ENCODE data around the gene RAD9A. TPM values are rescaled to one million over a fixed set of nuclear protein-coding genes. Genes with fewer than 3 reads are reported as not detected.

RAD9A gene
- total and polyA plus RNA-seq, 4 donors = 8.8 to 56.2 (median 19.8) TPM

DNA sequence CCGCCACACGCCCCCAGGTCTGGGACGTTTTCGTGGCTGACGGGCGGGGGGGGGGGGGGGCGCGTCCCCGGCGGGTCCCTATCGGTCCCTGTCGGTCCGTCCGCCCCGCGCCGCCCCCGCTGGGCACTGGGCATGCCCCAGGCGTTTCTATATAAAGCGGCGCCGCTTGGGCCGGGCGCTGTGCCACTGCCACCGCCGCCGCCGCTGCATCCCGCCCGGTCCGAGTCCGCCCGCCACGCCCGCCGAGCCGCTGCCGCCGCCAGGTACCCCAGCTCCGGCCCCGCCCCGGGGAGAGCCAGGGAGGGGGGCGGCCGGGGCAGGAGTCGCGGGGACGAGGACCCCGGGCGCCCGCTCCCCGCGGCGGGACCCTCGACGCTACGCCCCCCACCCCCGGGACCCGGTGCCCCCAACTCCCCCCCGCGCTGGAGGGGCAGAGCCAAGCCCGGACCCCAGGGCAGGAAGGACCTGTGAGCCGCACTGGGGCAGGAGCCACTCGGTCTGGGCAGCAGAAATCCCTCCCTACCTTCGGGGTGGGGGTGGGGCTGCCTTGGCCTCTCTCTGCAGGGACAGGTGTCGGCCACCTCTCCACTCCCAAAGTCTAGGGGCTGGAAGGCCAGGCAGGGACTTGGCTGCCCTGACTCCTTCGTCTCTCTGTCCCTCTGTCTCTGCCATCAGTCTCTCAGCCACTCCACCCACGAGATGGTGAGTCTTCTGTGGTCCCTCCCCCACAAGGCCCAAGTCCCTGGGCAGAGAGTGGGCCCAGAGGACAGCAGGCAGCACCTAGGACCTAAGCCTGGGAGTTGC is 23.9 kb downstream of the RAD9A start, which contains the start of gene CARNS1:
Gene CARNS1, plus strand, starts transcription at position 178 of the 804 bp plus-strand sequence. Its CDS starts 522 bp downstream, at position 700.
- H3K27me3 ChIP-seq (ENCODE audit: control insufficient read depth in 1 of 2, insufficient read depth in 2 of 2, low read length in 1 of 2) = no peaks in the 10 kb centered on the region
- H3K4me1 ChIP-seq (ENCODE audit: control insufficient read depth in 1 of 2, insufficient read depth in 2 of 2, low read length in 2 of 2) = no peaks in the 10 kb centered on the region
- no peaks in the 10 kb centered on the region for H3K9me3 ChIP-seq (ENCODE audit: control insufficient read depth, low read length)
- DNase-seq = no peak
- H3K36me3 ChIP-seq (ENCODE audit: control insufficient read depth in 1 of 2, insufficient read depth in 2 of 2, low read length in 1 of 2) = no peaks in the 10 kb centered on the region
- intact Hi-C loops (cut with DNase I) = no loop called here
- peak within 1 kb of the TSS in 1 of 2 donors; percentile 54 for H3K27ac ChIP-seq (ENCODE audit: low read depth in 1 of 2, low read length in 2 of 2)
- peak within 1 kb of the TSS; percentile 15 to 50 for H3K4me3 ChIP-seq (ENCODE audit: low read length in 2 of 2)
- ATAC-seq (ENCODE audit: low FRiP score) = no peak
- 2 to 3% methylated on average over 49 to 67 of the region's 67 CpGs for whole genome bisulfite sequencing, 2 donors

DNA sequence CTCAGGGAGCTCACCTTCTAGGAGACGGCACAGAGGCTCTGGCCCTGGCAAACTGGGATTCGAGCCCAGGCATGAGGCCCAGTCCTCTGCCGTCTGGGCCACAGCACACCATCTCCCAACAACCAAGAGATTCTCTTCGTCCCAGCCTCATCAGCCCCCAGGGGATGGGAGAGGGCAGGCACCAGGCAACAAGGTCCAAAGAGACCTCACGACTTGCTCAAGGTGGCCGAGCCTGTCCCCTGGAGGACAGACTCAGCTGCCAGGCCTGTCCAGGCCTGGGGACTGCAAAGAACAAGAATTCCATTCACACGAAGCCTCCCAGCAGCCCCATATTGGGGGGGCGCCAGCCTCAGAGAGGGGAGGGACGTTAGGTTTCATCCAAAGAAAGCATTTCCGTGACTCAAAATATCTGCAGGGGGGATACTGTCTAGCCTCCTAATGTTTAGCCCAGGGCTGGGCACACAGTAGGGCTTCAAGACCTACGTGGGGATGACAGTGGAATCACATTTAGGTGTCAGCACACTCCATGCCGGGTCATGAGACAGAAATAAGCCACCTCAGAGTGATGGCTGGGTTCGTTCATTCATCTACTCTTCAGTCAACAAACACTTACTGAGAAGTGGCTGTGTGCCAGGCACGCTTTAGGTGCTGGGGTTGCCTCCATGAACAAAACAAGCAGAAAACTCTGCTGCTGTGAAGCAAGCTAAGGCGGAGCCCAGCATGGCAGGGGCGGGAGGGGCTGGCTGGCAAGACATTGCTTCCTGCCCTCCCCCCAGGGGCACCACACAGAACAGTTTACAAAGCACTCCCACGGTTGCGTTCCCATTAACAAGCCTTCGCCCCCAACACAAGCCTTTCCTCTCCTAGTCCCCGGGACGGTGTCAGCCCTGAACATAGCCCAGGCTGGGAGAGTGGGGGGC is 24.9 kb downstream of the RAD9A start:
- Histone ChIP-seq H3K27me3 (ENCODE audit: control insufficient read depth in 1 of 2, insufficient read depth in 2 of 2, low read length in 1 of 2) (no peaks in the 10 kb centered on the region), H3K4me1 (ENCODE audit: control insufficient read depth in 1 of 2, insufficient read depth in 2 of 2, low read length in 2 of 2) (no peaks in the 10 kb centered on the region), H3K9me3 (ENCODE audit: control insufficient read depth, low read length) (no peaks in the 10 kb centered on the region), H3K36me3 (ENCODE audit: control insufficient read depth in 1 of 2, insufficient read depth in 2 of 2, low read length in 1 of 2) (no peaks in the 10 kb centered on the region), H3K4me3 (ENCODE audit: low read length in 2 of 2) (no peak overlapping the region), H3K27ac (ENCODE audit: low read depth in 1 of 2, low read length in 2 of 2) (peak overlapping the region in 1 of 2 donors; percentile 54)
- intact Hi-C loops (cut with DNase I) = no loop called here
- no peak for DNase-seq
- WGBS, 2 donors = 11 to 22% methylated on average over 19 to 21 of the region's 21 CpGs
- ATAC-seq (ENCODE audit: low FRiP score) = no peak

DNA sequence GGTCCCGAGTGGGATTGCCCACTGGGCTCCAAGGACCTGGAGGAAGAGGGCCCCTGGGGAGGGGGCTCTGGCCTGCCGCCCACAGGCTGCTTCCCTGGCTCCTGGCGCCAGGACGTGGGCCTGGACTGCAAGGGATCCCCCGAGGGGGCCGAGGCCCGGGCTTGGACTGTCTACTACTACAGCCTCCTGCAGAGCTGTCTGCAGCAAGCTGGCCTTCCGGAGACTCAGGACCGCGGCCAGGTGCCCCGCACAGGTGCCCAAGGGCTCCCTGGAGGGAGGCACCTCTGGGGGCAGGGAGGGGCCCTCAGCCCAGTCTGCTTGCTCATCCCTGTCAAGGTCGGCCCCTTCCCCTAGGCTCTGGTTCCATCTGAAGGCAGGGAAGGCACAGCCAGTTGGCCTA is 25.6 kb downstream of the RAD9A start:
- intact Hi-C loops (cut with DNase I) = no loop called here
- Histone ChIP-seq H3K9me3 (ENCODE audit: control insufficient read depth, low read length) (no peaks in the 10 kb centered on the region), H3K27me3 (ENCODE audit: control insufficient read depth in 1 of 2, insufficient read depth in 2 of 2, low read length in 1 of 2) (no peaks in the 10 kb centered on the region), H3K4me1 (ENCODE audit: control insufficient read depth in 1 of 2, insufficient read depth in 2 of 2, low read length in 2 of 2) (no peaks in the 10 kb centered on the region), H3K36me3 (ENCODE audit: control insufficient read depth in 1 of 2, insufficient read depth in 2 of 2, low read length in 1 of 2) (no peaks in the 10 kb centered on the region), H3K4me3 (ENCODE audit: low read length in 2 of 2) (no peak overlapping the region), H3K27ac (ENCODE audit: low read depth in 1 of 2, low read length in 2 of 2) (peak overlapping the region in 1 of 2 donors; percentile 54)
- WGBS, 2 donors = 84 to 85% methylated on average over 12 of the region's 12 CpGs
- ATAC-seq (ENCODE audit: low FRiP score) = no peak
- DNase-seq = no peak

DNA sequence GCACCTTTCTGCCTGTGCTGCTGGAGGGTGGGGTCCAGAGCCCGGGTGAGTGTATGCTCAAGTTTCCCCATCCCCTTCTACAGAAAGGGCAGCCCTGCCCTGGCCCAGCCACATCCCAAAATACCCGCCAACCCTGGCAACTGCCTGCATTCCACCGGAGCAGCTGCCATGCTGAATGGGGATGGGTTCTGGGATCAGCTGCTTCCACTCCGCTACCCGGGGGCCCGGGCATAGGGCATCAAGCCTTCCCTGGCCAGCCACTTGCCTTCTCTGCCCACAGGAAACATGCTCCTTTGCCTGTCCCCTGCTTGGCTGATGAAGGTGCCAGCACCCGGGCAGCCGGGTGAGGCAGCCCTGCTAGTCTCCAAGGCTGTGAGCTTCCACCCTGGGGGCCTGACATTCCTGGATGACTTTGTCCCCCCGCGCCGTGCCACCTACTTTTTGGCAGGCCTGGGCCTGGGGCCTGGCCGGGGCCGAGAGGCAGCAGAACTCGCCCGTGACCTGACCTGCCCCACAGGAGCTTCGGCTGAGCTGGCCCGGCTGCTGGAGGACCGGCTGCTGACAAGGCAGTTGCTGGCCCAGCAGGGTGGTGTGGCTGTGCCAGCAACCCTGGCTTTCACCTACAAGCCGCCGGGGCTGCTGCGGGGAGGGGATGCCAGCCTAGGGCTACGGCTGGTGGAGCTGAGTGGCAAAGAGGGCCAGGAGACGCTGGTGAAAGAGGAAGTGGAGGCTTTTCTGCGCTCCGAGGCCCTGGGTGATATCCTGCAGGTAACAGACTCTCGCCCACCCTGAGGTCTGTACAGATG is 26.9 kb downstream of the RAD9A start:
- Histone ChIP-seq H3K4me3 (ENCODE audit: low read length in 2 of 2) (no peak overlapping the region), H3K4me1 (ENCODE audit: control insufficient read depth in 1 of 2, insufficient read depth in 2 of 2, low read length in 2 of 2) (no peaks in the 10 kb centered on the region), H3K9me3 (ENCODE audit: control insufficient read depth, low read length) (no peaks in the 10 kb centered on the region), H3K36me3 (ENCODE audit: control insufficient read depth in 1 of 2, insufficient read depth in 2 of 2, low read length in 1 of 2) (no peaks in the 10 kb centered on the region), H3K27me3 (ENCODE audit: control insufficient read depth in 1 of 2, insufficient read depth in 2 of 2, low read length in 1 of 2) (no peaks in the 10 kb centered on the region), H3K27ac (ENCODE audit: low read depth in 1 of 2, low read length in 2 of 2) (peak overlapping the region in 1 of 2 donors; percentile 54)
- DNase-seq = no peak
- 8 to 18% methylated on average over 26 of the region's 26 CpGs for WGBS, 2 donors
- ATAC-seq (ENCODE audit: low FRiP score) = no peak
- intact Hi-C loops (cut with DNase I) = no loop called here

DNA sequence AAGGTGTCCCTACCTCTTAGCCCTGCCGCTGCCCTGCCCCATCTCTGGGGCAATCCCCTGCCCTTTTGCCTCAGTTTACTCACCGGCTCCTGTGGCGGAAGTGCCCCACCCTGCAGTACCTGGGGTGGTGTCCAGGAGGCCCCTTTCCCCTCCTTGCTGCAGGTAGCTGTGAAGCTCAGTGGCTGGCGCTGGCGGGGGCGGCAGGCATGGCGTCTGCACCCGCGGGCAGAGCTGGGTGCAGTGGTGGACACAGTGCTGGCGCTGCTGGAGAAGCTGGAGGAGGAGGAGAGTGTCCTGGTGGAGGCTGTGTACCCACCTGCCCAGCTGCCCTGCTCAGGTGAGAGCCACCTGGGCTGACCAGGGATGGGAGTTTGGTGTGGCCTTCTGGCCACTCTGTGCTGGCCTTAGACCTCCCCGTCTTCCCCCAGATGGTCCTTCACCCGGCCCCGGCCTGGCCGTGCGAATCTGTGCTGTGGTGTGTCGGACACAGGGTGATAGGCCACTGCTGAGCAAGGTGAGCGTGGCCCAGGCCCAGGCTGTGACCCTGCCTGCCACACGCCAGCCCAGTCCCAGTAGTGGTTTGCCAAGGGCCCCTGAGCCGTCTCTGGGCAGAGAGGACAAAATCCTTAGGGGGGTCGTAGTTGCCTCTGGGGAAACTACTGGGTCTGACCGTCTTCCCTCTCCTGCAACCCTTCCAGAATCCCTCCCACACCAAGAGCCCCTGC is 27.7 kb downstream of the RAD9A start:
- peak overlapping the region in 1 of 2 donors; percentile 86 for H3K27ac ChIP-seq (ENCODE audit: low read depth in 1 of 2, low read length in 2 of 2)
- H3K4me3 ChIP-seq (ENCODE audit: low read length in 2 of 2) = no peak overlapping the region
- 93 to 95% methylated on average over 20 to 21 of the region's 21 CpGs for WGBS, 2 donors
- H3K36me3 ChIP-seq (ENCODE audit: control insufficient read depth in 1 of 2, insufficient read depth in 2 of 2, low read length in 1 of 2) = no peaks in the 10 kb centered on the region
- ATAC-seq (ENCODE audit: low FRiP score) (no peak), DNase-seq (no peak)
- H3K4me1 ChIP-seq (ENCODE audit: control insufficient read depth in 1 of 2, insufficient read depth in 2 of 2, low read length in 2 of 2) = no peaks in the 10 kb centered on the region
- no peaks in the 10 kb centered on the region for H3K9me3 ChIP-seq (ENCODE audit: control insufficient read depth, low read length)
- intact Hi-C loops (cut with DNase I) = no loop called here
- no peaks in the 10 kb centered on the region for H3K27me3 ChIP-seq (ENCODE audit: control insufficient read depth in 1 of 2, insufficient read depth in 2 of 2, low read length in 1 of 2)

DNA sequence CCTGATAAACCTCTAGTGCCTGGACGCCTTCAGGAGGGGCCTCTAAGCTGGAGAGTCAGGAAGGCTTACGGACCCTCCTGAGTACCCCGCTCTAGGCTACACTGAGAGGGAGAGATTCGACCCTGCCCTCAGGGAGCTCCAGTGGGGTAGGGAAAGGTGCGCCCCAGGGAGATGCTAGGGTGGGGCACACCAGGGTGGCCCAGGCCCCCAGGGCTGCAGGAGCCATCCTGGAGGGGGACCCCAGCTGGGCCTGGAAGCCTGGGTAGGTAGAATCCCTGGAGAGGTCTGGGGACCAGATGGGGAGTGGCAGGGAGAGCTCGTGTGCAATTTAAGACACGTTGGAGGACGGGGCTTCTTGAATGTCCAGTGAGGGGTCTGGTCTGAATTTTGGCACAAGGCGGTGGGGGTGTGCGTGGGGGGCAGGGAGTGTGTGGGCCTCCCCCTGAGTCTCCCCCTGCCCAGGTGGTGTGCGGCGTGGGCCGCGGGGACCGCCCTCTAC is 28.4 kb downstream of the RAD9A start:
- intact Hi-C loops (cut with DNase I) = no loop called here
- Histone ChIP-seq H3K9me3 (ENCODE audit: control insufficient read depth, low read length) (no peaks in the 10 kb centered on the region), H3K27me3 (ENCODE audit: control insufficient read depth in 1 of 2, insufficient read depth in 2 of 2, low read length in 1 of 2) (no peaks in the 10 kb centered on the region), H3K4me1 (ENCODE audit: control insufficient read depth in 1 of 2, insufficient read depth in 2 of 2, low read length in 2 of 2) (no peaks in the 10 kb centered on the region), H3K4me3 (ENCODE audit: low read length in 2 of 2) (peak overlapping the region; percentile 30 to 63), H3K27ac (ENCODE audit: low read depth in 1 of 2, low read length in 2 of 2) (peak overlapping the region; percentile 19 to 86), H3K36me3 (ENCODE audit: control insufficient read depth in 1 of 2, insufficient read depth in 2 of 2, low read length in 1 of 2) (no peaks in the 10 kb centered on the region)
- WGBS, 2 donors = 34 to 40% methylated on average over 15 of the region's 15 CpGs
- ATAC-seq (ENCODE audit: low FRiP score) (no peak), DNase-seq (no peak)

DNA sequence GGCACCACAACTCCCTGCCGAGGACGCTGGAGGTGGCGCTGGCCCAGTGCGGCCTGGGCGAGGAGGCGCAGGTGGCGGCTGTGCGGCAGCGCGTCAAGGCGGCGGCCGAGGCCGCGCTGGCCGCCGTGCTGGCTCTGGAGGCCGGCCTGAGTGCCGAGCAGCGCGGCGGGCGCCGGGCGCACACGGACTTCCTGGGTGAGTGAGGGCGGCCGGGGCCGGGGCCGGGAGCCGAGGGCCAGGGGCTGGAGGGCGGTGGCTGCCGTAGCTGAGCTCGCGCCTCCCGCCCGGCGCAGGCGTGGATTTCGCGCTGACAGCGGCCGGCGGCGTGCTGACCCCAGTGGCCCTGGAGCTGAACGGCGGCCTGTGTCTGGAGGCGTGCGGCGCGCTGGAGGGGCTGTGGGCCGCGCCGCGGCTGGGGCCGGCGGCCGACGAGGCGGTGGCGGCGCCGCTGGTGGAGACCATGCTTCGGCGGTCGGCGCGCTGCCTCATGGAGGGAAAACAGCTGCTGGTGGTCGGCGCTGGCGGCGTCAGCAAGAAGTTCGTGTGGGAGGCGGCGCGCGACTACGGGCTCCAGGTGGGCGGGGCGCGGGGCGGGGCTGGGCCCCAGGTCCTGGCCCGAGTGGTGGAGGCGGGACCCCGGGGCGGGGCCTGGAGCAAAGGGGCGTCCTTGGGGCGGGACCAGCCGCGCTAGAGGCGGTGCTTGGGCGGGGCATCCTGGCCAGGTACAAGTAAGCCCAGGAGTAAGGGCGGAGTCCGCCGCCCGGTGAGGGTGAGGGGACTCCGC is 29.1 kb downstream of the RAD9A start:
- Histone ChIP-seq H3K36me3 (ENCODE audit: control insufficient read depth in 1 of 2, insufficient read depth in 2 of 2, low read length in 1 of 2) (no peaks in the 10 kb centered on the region), H3K27me3 (ENCODE audit: control insufficient read depth in 1 of 2, insufficient read depth in 2 of 2, low read length in 1 of 2) (no peaks in the 10 kb centered on the region), H3K27ac (ENCODE audit: low read depth in 1 of 2, low read length in 2 of 2) (peak overlapping the region; percentile 19 to 86), H3K4me1 (ENCODE audit: control insufficient read depth in 1 of 2, insufficient read depth in 2 of 2, low read length in 2 of 2) (no peaks in the 10 kb centered on the region), H3K9me3 (ENCODE audit: control insufficient read depth, low read length) (no peaks in the 10 kb centered on the region), H3K4me3 (ENCODE audit: low read length in 2 of 2) (peak overlapping the region; percentile 30 to 63)
- 0 to 1% methylated on average over 77 to 97 of the region's 97 CpGs for WGBS, 2 donors
- ATAC-seq (ENCODE audit: low FRiP score) (peak; percentile 95), DNase-seq (peak; percentile 97 to 99)
- intact Hi-C loops (cut with DNase I) = no loop called here
